GM21447 (cell line): ENCODE results near the gene GNL2.
"Not testable (repeated sequence)": the region's sequence is repeated elsewhere in the genome, so short reads cannot be mapped to it uniquely, and the experiment has no call there.

Experiments
- ATAC-seq: cut with Tn5 transposase; IDR thresholded peaks from one replicate; pipeline ENCODE4 v1.9.1; 2021; ENCODE audit not compliant: unreplicated experiment

Gene GNL2

GRCh38 chr1:37609002-37609401 lies 13.3 kb upstream of the GNL2 start:
- ATAC-seq, result no peak

- no peak for ATAC-seq
Measured at GRCh38 chr1:37606481-37607263, 10.9 kb upstream of the GNL2 start.

- no peak for ATAC-seq
Measured at GRCh38 chr1:37605806-37606474, 10.2 kb upstream of the GNL2 start.

GRCh38 chr1:37605061-37605650 lies 9.4 kb upstream of the GNL2 start:
- ATAC-seq, result no peak

- no peak for ATAC-seq
Measured at GRCh38 chr1:37602750-37603694, 7.3 kb upstream of the GNL2 start.

- ATAC-seq, result no peak
Measured at GRCh38 chr1:37601441-37601840, 5.7 kb upstream of the GNL2 start.

GRCh38 chr1:37599940-37600339 lies 4.2 kb upstream of the GNL2 start:
- ATAC-seq, result no peak

GRCh38 chr1:37596182-37596667 lies 488 bp upstream of the GNL2 start:
- ATAC-seq, result peak; percentile 1

- no peak for ATAC-seq
Measured at GRCh38 chr1:37593726-37594125, 2.0 kb downstream of the GNL2 start.

GRCh38 chr1:37588939-37589338 lies 6.8 kb downstream of the GNL2 start:
- ATAC-seq, result no peak

- not testable (repeated sequence) for ATAC-seq
Measured at GRCh38 chr1:37584544-37584943, 11.2 kb downstream of the GNL2 start.

- no peak for ATAC-seq
Measured at GRCh38 chr1:37575692-37576091, 20.0 kb downstream of the GNL2 start.

- no peak for ATAC-seq
Measured at GRCh38 chr1:37574834-37575480, 20.8 kb downstream of the GNL2 start.

- no peak for ATAC-seq
Measured at GRCh38 chr1:37570528-37571334, 25.0 kb downstream of the GNL2 start.

GRCh38 chr1:37567023-37567422 lies 28.7 kb downstream of the GNL2 start:
- ATAC-seq, result no peak

- ATAC-seq, result no peak
Measured at GRCh38 chr1:37564892-37565291, 30.8 kb downstream of the GNL2 start.

- ATAC-seq, result no peak
Measured at GRCh38 chr1:37562984-37563383, 32.8 kb downstream of the GNL2 start.

GRCh38 chr1:37561133-37562132 lies 34.3 kb downstream of the GNL2 start:
- ATAC-seq, result no peak
